ENCODE measurements around the gene RPS5.
A peak's percentile ranks its signal among the peaks of the same experiment; 100 is the strongest.
"Not testable (repeated sequence)": the region's sequence is repeated elsewhere in the genome, so short reads cannot be mapped to it uniquely, and the experiment has no call there.

The RPS5 gene

DNA sequence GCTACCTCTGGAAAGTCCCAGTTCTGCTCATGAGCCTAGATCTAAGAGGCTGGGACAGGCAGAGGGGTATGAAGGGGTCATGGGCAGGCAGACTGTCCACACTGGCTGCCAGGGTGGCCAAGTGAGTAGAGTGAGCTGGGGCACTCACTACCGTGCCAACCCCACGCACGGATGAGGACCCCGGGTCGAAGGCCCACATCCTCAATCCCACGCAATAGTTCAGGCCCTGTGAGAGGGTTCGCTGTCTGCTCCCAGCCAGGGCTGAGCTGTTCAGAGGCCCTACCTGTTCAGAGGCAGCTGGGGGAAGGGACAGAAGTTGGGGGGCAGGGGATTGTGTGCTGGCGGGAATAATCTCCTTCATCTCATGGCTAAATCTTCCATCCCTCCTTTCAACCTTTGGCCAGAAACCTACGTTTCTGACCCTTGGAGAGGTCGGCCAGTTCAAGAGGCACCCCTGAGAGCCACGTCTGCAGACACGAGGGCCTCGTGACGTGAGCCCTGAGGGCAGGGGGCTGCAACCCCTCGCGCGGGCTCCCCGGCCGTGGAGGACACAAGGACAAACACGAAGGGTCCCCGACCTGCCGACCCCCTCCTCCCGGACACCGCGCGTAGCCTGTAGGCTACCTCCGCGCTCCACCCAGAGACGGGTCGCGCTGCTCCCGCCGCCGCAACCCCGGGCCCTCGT is 1.0 kb upstream of the RPS5 start:
- no peak for DNase-seq

DNA sequence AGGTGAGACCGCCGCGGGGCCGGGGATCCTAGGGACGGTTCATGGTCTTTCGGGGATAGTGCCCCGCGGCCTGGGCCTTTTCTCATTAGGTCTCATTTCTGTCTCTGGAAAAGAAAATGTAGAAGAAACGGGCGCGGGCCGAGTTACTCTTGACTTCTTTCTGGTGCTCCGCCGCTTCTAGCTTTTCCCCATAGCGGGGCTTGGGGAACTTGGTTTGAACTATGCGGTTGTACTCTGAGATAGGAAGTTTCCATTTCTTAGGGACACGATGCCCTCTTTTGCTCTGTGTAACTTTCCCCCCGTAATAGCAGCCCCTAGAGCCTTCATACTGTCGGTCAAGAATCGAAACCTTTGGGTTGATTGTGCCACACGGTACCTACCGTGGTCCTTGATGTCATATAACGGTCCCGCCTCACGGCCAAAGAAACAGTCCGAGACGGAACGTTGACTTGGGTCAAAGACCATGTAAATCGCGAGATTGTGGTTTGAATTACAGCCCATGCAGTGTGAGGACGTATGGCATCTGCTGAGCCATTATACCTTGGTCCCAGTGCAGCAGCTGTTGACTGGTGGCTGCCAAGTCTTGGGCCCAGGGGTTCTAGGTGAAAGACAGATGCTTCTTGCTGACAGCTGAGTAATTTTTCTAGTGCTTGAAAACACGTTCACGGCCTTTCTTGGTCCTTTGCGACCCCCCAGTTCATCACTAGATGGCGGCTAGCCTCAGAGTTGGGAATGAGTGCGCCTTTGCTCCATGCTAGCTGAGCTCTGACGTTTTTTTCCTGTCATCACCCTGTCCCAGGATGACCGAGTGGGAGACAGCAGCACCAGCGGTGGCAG is 487 bp downstream of the RPS5 start:
- DNase-seq, result no peak

- DNase-seq, result no peak
Observed at GRCh38 chr19:58388175-58388526, 1.1 kb downstream of the RPS5 start.

DNA sequence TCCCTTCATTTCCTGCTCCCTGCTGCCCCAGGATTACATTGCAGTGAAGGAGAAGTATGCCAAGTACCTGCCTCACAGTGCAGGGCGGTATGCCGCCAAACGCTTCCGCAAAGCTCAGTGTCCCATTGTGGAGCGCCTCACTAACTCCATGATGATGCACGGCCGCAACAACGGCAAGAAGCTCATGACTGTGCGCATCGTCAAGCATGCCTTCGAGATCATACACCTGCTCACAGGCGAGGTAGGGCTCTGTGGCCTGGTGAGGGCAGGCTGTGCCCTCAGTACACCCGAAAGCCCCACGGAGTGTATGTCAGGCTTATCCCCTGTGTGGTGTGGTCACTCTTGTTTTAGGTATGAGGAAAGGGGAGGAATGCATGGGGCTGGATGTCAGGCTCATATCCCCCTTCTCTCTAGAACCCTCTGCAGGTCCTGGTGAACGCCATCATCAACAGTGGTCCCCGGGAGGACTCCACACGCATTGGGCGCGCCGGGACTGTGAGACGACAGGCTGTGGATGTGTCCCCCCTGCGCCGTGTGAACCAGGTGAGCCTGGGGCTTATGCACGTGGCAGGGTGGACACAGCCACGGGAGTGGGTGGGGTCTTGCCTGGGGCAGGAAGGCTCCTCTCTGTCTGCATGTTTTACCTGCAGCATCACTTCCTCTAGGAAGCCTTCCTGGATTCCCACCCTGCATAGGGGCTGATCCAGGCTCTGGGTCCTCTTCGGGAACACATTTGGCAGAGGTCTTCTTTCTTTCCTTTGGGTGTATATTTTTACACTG is 6.1 kb downstream of the RPS5 start:
- no peak for DNase-seq

- DNase-seq, result no peak
Observed at GRCh38 chr19:58393725-58394033, 6.6 kb downstream of the RPS5 start.

DNA sequence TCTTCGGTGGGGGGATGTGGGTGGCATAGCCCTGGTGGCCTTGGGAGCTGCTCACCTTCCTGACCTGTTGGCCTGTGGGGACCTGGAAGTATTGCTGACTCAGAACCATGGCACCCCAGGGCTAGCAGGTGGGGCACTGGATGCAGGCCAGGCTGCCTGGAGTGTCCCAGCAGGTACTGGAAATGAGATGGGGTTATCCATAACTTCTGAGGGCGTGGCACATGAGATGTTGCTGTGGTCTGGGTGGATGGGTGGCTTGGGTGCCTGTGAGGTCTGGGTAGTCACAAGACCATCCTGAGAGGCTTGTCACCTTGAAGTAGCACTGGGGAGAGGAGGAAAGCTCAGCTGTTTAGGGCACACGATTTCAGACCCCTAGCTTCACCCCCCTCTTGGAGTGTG is 7.8 kb downstream of the RPS5 start:
- DNase-seq, result no peak

GRCh38 chr19:58395220-58395978 is 8.3 kb downstream of the RPS5 start, which contains the start of gene RNF225:
RNF225 (plus strand) TSS chr19:58395656; CDS start chr19:58396090, 434 bp downstream.
- no peak for DNase-seq

- no peak for DNase-seq
Observed at GRCh38 chr19:58395979-58396627, 9.0 kb downstream of the RPS5 start.

DNA sequence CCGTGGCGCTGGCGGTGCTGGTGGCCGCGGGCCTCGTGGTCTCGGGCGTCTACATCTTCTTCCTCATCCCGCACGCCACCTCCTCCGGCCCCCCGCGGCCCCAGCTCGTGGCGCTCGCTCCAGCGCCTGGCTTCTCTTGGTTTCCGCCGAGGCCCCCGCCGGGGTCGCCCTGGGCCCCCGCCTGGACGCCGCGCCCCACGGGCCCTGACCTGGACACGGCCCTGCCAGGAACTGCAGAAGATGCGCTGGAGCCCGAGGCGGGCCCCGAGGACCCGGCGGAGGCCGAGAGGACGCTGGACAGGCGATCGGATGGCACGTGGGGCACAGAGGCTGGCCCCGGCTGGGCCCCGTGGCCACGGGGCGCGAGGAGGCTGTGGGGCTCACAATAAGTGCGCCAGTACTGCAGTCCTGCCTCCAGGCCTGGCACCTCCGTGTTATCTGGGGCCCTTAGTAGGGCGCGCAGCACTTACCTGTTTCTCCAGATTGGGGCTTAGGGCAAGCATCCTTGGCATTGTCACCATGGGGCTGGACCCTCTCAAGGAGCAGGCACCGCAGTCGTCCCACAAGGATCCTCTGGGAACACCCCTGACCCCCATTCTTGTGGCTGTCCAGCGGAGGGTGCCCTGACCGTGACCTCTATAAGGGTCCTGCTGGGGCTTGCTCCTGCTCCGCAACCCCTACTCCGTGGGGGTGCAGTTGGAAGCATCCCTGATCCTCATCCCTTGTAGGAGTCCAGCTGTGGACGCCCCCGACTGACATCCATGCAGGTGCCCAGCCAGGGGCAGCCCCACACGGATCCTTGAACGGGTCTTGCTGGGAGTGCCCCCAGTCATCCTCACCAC is 9.8 kb downstream of the RPS5 start:
- no peak for DNase-seq

GRCh38 chr19:58397533-58398037 is 10.5 kb downstream of the RPS5 start:
- DNase-seq, result no peak

DNA sequence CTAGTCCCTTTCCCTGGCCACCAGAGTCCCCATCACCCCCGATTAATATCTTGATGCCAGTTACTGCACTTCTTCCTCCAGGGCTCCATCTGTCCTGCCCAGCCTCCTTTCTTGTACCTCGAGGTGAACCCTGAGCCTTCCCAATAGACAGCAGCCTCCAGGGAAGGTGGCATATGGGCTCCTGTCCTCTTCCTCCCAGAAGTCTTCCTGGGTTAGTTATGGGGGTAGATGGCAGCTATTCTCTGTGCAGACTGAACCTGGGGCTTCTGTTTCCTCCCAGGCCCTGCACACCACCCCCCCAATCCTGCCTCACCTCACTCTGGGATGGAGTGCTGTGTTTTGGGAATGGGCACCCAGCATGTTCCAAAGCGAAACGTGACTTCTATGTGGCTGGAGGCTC is 11.0 kb downstream of the RPS5 start:
- no peak for DNase-seq

- no peak for DNase-seq
Observed at GRCh38 chr19:58398545-58398944, 11.5 kb downstream of the RPS5 start.

DNA sequence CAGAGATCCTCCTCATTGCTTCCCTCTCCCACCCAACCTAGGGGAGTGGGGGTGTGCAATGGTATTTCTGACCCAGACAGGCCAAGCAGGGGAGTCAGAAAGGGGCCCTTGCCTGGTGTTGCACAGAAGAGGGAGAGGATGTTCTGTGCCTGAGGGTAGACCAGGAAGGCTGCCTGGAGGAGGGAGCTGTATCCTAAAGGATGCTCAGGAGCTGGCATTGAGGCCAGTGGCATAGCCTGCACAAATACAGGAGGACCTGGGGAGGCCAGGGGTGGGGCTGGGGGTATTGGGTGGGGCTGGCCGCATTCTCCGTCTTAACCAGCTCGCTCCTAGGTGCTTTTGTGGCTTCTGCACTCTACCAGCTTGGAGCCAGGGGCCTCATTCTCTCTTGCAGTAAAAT is 12.8 kb downstream of the RPS5 start:
- no peak for DNase-seq

GRCh38 chr19:58400316-58400915 is 13.3 kb downstream of the RPS5 start:
- no peak for DNase-seq

DNA sequence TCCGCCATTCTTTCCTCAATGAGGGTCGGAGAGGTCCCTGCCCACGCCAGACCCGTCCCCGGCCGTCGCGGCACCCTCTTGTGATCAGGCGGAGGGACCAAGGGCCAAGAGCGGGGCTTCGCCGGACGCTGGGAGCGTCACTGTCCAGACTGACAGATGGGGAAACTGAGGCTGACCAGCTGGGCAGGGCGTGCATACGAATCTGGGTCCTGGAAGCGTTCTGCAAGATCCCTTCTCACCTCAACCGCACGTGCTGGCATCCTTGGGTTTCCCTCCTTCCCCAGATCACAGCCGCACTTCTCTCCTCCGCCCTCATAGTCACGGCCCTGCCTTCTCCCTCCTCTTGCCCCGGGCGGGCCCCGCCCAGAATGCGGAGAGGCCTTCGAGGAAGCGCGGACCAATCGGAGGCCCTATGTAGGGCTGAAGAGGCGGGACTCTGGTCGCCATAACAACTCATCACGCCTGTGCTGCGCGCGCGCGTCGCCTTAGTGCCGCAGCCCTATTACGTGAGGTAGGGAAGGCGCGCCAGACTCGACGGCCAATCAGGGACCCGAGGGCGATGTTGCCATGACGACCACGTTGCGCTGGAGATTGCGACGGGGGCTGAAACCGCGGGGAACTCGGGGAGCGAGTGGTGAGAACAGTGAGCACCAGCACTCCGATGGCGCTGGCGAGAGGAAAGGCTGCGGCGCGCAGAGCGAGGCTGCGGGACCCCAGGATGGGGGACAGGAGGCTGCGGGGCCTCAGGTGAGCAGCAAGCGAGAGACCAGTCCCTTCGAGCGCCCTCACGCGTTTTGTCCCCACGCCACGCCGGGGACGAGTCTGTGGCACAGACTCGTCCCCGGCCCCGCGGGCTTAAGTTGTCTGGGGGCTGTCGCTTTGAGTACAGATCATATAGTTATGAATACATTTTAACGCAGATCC is 14.1 kb downstream of the RPS5 start:
- peak; percentile 99 for DNase-seq

GRCh38 chr19:58401840-58402421 is 14.9 kb downstream of the RPS5 start:
- DNase-seq, result no peak

DNA sequence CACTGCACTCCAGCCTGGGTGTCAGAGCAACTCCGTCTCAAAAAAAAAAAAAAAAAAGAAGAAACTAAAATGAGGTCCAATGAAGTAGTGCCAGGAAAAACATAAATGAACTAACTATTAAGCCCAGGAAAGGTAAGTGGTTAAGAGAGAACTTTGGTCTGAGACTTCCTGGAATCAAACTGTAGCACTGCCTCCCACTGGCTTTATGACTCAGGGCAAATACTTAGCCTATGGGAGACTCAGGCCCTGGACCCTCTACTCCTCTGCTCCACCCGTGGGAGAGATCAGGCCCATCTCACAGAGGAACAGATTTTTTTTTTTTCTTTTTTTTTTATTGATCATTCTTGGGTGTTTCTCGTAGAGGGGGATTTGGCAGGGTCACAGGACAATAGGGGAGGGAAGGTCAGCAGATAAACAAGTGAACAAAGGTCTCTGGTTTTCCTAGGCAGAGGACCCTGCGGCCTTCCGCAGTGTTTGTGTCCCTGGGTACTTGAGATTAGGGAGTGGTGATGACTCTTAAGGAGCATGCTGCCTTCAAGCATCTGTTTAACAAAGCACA is 16.9 kb downstream of the RPS5 start:
- DNase-seq, result not testable (repeated sequence)

DNA sequence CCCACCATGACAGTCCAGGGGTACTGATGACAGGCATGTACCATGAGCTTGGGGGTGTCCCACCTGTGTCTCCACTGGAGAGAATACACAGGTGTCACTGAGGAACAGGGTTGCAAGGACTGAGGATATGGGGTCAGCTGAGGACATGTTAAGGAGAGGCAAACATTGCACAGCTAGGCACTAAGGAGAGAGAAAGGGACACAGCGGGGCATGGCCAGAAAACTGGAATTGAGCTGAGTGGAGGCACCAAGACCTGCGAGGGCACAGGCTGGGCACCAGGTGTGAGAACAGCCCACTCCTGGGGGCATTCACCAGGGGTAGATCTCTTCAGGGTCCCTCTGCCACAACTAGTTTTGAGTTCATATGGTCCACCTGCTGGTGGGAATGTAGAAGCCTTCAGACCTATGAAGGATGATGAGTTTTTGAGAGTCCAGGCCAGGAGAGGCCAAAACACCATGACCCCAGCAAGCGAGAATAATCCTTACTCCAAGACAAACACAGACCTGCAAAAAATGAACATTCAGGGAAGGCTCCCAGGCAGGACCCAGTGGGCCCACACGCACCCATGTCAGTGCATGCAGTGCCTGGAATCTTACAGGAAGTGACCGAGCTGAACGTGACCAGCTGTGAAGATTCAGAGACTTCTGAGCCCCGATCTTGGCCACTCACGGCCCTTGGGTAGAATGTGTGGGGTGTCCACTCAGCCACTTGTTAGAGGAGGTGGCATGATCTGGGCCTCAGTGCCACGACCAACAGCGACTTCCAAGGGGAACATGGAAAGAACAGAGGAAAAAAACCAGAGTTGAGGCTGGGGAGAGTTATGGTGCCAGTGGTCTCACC is 20.0 kb downstream of the RPS5 start:
- DNase-seq, result no peak
